GM21515 (cell line): ENCODE measurements around the gene UPK2.

ENCODE experiments used
- ATAC-seq: cut with Tn5 transposase; IDR thresholded peaks from one replicate; pipeline ENCODE4 v1.9.1; 2021; ENCODE audit not compliant: unreplicated experiment

The UPK2 gene

DNA sequence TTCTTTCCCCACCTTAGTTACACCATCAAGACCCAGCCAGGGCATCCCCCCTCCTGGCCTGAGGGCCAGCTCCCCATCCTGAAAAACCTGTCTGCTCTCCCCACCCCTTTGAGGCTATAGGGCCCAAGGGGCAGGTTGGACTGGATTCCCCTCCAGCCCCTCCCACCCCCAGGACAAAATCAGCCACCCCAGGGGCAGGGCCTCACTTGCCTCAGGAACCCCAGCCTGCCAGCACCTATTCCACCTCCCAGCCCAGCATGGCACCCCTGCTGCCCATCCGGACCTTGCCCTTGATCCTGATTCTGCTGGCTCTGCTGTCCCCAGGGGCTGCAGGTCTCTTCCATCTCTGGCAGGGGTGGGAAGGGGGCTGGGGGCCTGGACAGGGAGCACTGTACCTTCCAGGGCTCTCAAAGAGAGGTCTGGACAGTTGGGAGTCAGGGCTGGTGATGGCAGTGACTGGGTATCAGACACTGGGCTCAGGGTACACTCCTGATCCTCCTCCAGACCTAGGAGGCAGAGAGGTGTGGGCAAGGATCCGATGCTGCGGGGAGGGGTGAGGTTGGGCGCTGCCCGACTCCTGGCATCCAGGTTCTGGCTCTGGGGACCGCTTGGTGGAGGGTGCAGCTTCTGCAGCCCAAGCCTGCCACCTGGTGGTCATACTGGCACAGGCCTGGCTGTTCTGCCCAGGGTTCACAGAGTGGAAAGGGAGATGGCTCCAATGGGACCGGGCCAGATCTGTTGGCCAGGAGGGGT lies at the start of gene UPK2:
Gene UPK2, plus strand, starts transcription at position 205 of the 753 bp plus-strand sequence. Its CDS starts 53 bp downstream, at position 258.
- ATAC-seq = no peak

- ATAC-seq = no peak
Measured at GRCh38 chr11:118907051-118908042, 48.8 kb upstream of the UPK2 start.

- ATAC-seq = no peak
Measured at GRCh38 chr11:118908264-118908663, 47.8 kb upstream of the UPK2 start.

DNA sequence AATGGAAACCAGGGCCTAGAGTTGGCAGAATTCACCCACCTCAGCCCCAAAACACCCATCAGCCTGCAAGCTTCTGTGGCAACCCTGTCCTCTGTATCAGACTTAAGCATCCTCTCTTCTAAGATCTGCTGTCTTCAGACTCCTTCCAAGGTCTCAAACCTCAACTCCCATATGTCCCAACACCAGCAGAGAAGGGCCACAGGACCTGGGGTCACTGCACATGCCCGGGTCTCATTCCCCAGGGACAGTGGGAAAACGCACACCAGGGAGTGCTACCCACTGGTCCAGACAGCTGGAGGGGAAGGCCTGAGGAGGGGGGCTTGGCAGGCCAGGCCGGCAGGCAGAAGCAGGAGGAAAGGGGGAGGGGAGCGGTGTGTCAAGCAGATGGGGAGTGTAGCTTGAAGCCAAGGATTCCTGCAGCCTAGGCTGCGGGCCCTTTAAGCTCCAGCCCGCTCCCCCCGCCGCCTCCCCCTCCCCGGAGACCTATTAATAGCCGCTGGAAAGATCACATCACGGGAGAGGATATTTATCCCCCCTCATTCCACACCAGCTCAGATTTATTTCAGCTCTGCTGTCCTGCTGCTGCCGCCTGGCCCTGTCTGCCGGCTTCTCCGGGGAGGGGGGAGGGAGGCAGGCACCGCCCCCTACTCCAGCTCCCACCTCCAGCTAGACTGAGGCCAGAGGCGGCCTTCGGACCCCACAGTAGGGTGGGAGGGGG lies 47.0 kb upstream of the UPK2 start:
- no peak for ATAC-seq

- ATAC-seq = no peak
Measured at GRCh38 chr11:118909619-118910308, 46.3 kb upstream of the UPK2 start.

DNA sequence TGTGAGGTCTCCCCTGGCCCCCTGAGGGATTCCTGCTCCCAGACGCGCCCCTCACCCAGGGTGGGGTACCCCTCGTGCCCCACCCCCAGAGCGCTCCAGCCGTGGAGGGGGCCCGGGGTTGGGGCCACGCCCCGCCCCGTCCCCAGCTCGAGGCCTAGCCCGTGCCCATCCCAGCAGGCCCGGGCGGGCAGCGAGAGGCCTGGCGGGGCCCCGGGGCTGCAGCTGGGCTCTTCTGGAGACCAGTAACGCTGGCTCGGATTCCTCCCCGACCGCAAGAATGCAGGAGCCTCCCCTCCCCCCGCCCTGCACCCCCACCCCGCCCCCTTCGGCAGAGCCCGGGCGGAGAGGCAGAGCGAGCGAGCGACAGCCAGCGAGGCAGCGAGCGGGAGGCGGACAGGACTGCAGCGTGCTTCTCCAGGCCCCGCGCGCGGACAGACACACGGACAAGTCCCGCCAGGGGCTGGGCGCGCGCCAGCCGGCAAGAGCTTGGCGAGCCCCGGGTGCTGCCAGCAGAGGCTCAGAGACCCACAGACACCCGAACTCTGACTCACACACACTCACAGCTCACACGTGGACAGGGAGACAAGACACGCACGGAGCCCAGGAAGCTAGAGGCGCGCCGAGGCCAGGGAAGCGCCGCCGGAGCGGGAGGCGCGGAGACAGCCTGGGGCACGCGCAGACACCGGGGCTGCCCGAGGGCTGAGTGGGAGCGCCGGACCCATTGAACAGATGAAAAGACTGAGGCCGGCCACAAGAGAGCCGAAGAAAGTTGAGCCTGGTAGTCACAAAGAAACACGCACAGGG lies 45.6 kb upstream of the UPK2 start:
- no peak for ATAC-seq

GRCh38 chr11:118911113-118911879 lies 44.8 kb upstream of the UPK2 start:
- ATAC-seq = no peak

GRCh38 chr11:118911880-118912741 lies 44.0 kb upstream of the UPK2 start:
- no peak for ATAC-seq

- no peak for ATAC-seq
Measured at GRCh38 chr11:118912742-118913410, 43.2 kb upstream of the UPK2 start.

DNA sequence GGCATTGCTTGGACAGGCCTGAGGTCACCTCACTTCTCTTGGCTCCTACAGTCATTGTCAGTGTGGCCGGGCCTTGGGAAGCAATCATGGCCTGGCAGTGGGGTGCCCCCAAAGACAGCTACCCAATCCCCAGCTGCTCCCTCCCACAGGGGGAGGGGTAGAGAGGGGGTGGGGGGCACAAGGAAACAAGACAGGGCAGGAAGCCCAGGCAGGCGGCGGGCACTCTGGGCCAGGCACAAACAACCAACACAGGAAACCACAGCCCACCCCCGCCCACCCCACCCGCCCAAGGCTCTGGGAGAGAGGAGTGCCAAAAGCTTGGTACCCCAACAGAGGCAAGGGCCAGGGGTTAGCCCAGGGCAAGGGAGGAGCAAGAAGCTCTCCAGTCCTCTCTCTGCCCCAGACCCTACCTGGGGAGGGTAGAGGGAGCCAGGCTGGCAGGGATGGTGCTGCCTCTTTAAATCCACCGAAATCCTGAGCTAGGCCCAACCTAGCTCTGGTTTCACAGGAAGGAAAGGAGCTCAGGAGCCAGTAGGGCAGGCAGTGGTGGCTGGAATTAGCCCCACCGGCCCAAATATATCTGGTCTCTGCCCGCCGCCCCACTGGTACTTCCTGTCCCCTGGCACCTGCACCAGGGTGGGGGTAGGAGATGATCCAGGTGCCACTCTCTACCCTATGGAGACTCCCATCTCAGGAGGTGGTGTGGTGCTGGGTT lies 42.5 kb upstream of the UPK2 start:
- no peak for ATAC-seq

DNA sequence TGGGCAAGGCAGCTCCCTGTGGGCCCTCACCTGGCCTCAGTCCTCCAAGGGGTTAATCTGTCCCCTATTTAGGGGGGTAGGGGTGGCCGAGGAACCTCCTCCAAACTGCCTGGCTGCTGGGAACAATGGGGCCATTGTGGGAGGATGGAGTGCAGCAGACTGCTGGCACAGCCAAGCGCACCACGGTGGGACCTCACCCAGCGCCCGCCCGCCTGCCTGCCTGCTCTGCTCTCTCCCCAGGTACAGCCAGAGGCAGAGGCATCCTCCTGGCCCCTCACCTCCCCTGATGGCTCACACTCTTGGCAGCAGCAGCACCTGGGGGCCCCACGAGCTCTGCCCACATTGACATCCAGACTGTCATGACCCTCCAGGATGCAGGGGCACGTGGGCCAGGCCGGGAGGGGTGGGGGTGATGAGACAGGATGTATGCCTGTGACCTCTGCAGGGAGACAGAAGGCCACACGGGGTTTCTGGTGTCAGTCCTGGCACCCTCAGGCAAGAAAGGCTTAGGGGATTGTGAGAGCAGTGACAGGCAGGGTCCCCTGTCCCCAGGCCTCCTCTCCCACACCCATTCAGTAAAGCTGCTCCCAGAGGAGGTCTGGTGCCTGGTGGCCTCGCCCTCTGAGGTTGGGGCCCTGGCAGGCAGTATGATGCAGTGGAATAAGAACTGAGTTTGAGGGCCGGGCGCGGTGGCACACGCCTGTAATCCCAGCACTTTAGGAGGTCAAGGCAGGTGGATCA lies 41.8 kb upstream of the UPK2 start:
- ATAC-seq = no peak

DNA sequence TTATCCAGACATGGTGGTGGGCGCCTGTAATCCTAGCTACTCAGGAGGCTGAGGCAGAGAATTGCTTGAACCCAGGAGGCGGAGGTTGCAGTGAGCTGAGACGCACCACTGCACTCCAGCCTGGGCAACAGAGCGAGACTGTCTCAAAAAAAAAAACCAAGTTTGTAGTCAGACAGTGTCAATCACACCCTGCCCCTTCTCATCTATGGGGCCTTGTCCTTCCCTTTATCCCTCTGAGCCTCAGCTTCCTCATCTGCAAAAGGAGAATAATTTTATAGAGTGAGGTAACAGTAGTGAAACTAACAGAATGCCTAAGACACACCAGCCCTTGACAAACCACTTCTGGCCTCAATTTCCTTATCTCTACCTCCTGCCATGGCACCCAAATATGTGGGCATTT lies 41.1 kb upstream of the UPK2 start:
- no peak for ATAC-seq

DNA sequence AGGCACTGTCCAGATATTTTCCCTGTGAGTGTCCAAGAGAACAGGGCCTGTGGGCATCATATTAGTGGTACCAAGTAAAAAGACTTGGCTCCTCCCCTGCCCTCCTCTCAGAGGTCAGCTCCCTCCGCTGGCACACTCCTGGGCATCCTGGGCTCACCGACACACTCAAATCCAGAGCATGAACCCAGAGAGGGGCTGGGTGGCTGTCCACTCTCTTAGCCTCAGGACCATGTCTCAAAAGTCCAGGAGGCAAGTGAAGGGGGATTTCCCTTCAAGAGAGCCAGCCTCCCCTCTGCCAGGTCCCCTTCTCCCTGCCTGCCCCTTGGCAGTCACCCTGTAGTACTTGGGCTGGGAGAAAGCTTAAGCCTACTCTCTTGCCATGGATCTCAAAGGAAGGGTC lies 40.7 kb upstream of the UPK2 start:
- no peak for ATAC-seq

- no peak for ATAC-seq
Measured at GRCh38 chr11:118915941-118916841, 39.9 kb upstream of the UPK2 start.

- ATAC-seq = no peak
Measured at GRCh38 chr11:118916842-118917388, 39.2 kb upstream of the UPK2 start.
